GM12873 (cell line): ENCODE measurements around the gene FIBCD1.

Source experiments
- TF ChIP-seq, protein P1 (sequence below): IDR thresholded peaks from 2 replicates; pipeline ENCODE4 v1.5.1; 2012; ENCODE audit warnings: low read depth, mild to moderate bottlenecking, moderate library complexity, low read length, control low read depth; ENCODE audit not compliant: insufficient read depth; ENCODE audit errors: missing control alignments

Gene FIBCD1

DNA sequence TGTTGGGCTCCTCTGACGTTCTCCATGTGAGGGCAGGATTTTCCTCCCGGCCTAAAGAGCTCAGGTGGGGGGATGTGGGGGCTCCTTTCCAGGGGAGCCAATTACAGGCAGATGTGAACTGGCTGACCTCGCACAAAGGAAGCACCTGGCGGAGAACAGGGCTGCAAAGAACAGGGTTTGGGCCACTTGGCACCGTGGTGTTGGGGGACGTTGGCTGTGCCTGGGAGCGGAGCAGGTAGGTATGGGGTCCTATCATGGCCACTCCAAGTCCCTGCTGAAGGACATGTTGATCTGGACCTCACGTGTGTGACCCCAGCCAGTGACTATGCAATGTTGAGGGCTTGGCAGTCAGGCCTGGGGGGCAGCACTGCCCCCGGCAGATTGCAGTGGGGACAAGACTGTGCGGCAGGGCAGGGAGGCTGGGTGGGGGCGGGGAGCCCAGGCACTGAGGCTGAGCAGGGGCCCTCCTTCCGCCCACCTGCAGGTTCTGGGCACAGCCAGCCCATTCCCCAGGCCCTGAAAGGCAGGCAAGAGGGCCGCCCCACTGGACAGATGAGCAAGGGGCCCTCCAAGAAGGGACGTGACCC lies 19.4 kb downstream of the FIBCD1 start:
- TF ChIP-seq, protein P1, sequence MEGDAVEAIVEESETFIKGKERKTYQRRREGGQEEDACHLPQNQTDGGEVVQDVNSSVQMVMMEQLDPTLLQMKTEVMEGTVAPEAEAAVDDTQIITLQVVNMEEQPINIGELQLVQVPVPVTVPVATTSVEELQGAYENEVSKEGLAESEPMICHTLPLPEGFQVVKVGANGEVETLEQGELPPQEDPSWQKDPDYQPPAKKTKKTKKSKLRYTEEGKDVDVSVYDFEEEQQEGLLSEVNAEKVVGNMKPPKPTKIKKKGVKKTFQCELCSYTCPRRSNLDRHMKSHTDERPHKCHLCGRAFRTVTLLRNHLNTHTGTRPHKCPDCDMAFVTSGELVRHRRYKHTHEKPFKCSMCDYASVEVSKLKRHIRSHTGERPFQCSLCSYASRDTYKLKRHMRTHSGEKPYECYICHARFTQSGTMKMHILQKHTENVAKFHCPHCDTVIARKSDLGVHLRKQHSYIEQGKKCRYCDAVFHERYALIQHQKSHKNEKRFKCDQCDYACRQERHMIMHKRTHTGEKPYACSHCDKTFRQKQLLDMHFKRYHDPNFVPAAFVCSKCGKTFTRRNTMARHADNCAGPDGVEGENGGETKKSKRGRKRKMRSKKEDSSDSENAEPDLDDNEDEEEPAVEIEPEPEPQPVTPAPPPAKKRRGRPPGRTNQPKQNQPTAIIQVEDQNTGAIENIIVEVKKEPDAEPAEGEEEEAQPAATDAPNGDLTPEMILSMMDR, result no peak

DNA sequence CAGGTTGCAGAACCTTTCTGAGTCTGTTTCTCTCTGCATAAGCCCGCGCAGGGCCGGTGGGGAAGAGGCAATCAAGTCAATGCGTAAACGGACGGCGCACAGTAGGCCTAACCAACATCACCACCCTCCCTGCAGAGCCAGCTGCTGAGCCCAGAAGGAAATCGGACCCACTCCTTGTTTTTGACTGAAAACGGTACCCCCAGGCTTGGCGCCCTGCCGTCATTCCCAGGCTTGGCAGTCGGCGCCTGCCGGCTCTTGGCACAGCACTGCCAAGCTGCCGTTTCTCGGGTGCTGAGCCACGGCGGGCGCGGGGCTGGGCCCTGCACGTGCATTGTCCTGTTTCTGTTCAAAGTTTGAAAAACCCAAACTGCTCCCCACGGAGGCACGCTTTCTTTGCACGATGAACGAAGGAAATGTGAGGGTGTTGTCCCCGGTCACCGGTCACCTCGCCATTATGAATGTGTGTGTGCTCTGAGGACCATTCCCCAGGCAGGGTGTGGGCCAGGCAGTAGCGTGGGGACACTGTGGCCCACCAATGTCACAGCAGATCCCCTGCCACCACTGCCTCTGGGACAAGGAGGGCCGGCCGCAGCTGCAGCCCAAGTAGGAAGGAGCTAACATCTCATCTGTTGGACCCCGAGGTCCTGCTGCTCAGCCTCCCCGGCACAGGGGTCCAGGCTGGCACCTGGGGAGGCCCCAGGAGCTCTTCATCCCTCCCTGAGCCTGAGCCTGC lies 20.1 kb downstream of the FIBCD1 start:
- TF ChIP-seq, protein P1, result no peak

DNA sequence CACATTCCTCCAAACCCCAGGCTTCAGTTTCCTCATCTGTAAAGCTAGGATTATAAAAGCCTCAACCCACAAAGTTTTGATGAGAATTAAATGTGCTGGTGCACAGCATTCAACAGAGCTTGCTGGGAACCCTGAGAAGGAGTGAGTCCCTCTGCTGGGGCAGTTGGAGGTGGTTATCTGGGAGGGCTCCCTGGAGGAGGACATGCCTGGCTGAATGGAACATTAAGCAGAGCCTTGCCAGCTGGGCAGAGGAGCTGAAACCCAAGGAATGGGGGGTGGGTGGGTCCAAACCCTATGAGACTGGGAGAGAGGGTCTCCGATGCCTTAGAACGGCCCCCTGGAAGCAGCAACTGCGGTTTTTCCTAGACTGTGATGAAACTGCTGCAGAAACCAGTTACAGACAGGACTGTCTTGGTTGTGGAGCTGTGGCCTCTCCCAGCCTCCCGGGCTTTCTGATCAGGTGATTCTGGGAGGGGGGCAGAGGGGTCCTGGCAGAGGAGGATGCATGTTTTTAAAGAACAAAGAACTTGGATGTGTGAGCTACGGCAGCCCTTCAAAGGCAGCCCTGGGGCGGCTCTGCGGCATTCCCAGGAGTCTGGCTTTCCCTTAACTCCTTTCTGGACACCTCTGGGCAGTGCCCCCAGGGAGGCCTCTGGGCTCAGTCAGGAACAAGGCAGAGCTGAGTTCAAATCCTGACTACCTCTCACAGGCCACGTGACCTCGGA lies 20.8 kb downstream of the FIBCD1 start:
- TF ChIP-seq, protein P1, result no peak

DNA sequence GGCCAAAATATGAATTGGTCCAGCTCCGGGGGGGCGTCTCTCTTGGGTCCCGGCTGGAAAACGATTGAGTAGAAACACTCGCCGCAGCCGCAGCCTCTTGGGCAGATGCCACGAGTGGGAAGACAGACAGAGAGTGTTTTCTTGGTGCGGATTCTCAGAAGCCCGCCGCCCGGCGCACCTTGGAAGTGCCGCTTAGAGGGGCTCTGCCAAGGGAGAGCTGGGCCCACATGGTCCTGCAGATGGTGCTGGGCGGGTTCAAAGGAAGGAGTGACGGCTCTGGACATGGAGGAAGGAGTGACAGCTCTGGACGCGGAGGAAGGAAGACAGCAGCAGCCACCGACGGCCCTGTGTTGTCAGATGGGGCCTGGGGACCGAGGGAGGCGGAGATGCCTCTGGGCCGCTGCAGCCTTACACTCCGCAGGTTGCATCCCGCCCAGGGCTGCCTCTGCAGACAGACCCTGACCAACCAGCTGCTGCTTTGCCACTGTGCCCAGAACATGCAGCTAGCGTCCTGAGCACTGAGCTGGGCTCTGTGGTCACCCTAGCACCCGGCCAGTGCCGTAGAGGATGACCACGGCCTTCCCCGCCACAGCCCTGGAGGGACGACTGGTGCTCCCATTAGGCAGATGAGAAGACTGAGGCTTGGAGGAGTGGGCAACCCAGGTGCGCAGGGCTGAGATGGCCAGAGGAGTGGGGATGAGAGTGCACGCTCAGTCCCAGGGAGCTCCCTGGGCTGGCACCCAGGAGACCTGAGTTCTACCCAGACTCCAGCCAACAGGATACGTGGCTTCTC lies 21.7 kb downstream of the FIBCD1 start:
- TF ChIP-seq, protein P1, result no peak

DNA sequence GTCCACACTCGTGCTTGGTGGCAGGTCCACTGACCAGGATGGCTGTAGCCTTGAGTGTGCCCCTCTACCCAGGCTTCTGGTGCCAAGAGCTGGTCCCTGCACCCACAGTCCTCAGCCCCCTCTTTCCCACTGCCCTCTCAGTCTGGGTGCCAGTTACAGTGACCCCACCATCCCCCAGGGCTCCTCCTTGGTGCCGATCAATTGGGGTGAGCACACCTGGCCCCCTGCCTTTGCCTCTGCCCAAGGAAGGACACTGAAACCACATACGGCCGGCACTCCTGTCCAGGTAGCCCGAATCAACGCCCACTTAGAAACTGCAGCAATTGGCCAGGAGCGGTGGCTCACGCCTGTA lies 24.0 kb downstream of the FIBCD1 start:
- TF ChIP-seq, protein P1, result no peak

DNA sequence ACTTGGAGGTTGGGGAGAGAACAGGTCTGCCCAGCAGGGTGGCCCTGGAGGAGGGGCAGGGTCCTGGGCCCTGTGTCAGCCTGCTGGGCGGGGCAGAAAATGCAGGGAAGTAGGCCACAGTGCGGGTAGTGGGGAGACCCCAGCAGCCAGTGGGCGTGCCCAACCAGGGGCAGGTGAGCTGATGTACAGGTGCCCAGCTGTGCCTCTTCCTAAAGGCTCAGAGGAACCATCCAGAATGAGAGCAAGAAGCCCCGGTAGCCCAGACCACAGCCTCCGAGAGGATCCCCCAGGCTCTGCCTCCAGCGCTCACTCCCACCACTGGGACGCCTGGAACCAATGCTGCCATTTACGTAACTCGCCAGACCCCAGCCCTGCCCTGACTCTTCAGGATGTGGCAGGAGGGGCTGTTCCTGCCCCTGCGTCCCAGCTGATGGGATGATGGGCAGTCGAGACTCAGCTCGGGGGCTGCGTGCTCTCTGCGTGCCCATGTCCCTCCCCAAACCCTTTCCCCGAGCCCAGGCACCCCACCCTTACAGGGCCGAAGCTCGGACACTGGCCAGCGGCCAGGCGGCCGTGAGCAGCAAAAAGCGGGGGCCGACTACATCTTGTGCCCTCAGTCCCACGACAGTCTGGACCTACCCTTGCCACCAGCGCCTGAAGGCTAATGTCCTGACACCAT lies 24.5 kb downstream of the FIBCD1 start:
- TF ChIP-seq, protein P1, result no peak
